Stimulated activated CD8-positive, alpha-beta memory T cell treated with anti-CD3 and anti-CD28 coated beads, Interleukin-15, amount 100 ng/mL, for 24 hours (primary cell): Measurements from ENCODE around the gene CENPS.
"Not testable (repeated sequence)": the region's sequence is repeated elsewhere in the genome, so short reads cannot be mapped to it uniquely, and the experiment has no call there.

Experiments used
- DNase-seq: peaks from one replicate; pipeline ENCODE4 v3.0.0-alpha.2; 2020; ENCODE audit warnings: low read depth

The CENPS gene

GRCh38 chr1:10419351-10419750 is 10.9 kb upstream of the CENPS start:
- DNase-seq = no peak

- no peak for DNase-seq
These were observed 8.6 kb upstream of the CENPS start for GRCh38 chr1:10421637-10422036.

- DNase-seq = no peak
These were observed 6.2 kb upstream of the CENPS start for GRCh38 chr1:10424034-10424433.

DNA sequence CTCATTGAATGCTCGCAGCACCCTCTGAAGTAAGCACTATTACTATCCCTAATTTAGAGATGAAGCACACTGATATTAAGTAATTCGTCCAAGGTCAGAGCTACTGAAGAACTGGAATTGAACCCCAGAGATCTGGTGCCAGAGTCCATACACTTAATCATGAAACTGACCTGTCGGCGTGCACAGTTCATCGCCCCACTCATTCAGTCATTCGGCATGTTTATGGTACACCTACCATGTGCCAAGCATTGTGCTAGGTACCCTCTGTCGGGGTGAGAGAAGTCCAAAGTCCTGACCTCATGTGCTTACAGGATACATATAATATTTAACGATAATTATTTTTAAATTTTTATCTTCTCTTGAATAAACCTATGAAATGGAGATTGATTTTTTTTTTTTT is 5.6 kb upstream of the CENPS start:
- DNase-seq = no peak

DNA sequence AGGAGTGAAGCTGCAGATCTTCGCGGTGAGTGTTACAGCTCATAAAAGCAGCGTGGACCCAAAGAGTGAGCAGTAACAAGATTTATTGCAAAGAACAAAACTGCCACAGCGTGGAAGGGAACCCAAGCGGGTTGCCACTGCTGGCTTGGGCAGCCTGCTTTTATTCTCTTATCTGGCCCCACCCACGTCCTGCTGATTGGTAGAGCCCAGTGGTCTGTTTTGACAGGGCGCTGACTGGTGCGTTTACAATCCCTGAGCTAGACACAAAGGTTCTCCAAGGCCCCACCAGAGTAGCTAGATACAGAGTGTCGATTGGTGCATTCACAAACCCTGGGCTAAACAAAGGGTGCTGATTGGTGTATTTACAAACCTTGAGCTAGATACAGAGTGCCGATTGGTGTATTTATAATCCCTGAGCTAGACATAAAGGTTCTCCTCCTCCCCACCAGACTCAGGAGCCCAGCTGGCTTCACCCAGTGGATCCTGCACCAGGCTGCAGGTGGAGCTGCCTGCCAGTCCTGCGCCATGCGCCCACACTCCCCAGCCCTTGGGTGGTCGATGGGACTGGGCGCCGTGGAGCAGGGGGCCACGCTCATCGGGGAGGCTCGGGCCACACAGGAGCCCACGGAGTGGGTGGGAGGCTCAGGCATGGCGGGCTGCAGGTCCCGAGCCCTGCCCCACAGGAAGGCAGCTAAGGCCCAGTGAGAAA is 4.3 kb upstream of the CENPS start:
- not testable (repeated sequence) for DNase-seq

DNA sequence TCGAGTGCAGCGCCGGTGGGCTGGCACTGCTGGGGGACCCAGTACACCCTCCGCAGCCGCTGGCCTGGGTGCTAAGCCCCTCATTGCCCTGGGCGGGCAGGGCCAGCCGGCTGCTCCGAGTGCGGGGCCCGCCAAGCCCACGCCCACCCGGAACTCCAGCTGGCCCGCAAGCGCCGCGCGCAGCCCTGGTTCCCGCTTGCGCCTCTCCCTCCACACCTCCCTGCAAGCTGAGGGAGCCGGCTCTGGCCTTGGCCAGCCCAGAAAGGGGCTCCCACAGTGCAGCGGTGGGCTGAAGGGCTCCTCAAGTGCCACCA is 3.7 kb upstream of the CENPS start:
- DNase-seq = not testable (repeated sequence)

- DNase-seq = no peak
These were observed 1.2 kb upstream of the CENPS start for GRCh38 chr1:10428984-10429383.

GRCh38 chr1:10429868-10430215 is 391 bp upstream of the CENPS start:
- DNase-seq = no peak

GRCh38 chr1:10431070-10431730 is 967 bp downstream of the CENPS start:
- no peak for DNase-seq

GRCh38 chr1:10432910-10433700 is 2.9 kb downstream of the CENPS start:
- no peak for DNase-seq

DNA sequence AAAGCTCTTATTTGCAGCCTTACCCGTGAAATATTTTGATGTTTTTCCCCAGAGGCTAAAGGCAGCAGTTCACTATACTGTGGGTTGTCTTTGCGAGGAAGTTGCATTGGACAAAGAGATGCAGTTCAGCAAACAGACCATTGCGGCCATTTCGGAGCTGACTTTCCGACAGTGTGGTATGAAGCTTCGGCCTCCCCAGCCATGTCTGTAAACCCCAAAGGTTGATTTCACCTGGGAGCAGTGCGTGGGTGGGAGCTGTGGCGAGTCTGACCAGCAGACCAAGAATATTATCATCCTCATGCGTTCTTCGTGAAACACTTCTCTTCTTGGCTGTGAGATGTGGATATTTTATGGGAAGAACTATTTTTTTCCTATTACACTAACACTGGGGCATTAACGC is 3.6 kb downstream of the CENPS start:
- no peak for DNase-seq

DNA sequence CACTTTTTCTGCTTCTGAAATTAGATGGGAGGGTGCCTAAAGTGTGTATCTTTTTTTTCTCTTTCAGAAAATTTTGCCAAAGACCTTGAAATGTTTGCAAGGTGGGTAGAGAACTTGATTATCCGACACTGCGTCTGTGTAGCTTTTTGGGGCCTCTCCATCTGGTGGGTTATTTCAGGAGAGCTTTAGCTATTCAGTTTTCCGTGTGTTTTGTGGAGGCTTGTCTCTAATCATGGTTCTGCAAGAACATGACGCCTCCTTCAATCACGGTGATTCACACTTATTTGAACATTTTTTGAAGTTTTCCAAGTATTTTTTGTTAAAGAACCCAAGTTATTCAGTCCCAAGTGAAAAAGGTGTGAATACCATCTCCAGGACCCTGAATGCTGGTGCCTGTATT is 4.4 kb downstream of the CENPS start:
- DNase-seq = no peak

DNA sequence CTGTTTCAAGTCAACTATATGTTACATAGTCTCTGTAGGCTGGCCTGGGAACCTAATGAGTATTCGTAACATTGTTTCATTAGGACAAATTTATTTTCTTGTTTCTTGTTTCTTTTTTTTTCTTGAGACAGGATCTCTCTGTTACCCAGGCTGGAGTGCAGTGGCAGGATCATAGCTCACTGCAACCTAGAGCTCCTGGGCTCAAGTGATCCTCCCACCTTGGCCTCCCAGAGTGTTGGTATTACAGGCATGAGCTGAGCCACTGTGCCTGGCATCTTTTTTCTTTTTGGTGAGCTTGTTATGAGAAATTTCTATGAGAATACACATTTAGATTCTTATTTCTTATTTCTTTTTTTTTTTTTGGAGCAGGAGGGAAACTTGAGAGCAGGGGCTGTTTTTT is 6.8 kb downstream of the CENPS start:
- no peak for DNase-seq

DNA sequence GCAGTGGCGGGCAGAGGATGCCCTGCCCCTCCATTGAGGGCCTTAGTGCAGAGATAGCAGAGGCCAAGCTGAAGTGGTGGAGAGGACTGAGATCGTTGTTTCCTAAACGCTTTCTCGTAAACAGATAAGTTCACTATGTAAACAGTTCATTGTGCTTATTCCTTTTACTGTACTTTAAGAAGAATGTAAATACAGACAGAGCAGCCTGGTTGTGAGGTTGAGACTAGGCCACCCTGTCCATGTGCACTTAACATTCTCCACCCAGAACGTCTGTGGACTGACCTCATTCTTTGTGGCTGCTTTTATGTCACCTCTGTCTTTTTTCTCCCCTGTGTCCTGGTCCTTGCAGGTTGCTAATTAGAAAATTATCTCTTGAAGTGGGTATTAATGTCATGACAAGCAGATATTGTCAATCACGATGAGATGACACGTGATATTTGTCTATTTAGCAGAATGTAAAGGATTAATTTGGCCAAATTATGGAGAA is 8.5 kb downstream of the CENPS start:
- no peak for DNase-seq

- no peak for DNase-seq
These were observed 10.1 kb downstream of the CENPS start for GRCh38 chr1:10440305-10440704.

DNA sequence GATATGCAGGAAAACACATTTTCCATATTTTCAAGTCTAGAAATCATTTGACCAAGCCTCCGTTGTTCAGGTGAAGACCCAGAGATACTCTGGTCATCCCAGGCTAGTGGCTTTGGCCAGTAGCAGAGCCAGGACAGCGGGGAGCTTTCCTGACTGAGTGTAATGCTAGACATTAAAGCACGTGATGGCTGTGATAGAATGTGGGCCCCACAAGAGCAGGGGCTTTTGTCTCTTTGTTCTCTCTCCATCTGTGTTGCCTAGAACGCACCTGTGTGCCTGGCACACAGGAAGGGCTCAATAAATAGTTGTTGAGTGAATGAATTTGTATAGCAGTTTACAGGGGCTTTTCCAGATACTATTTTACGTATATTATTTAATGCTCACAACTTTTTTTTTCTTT is 10.6 kb downstream of the CENPS start:
- no peak for DNase-seq

- no peak for DNase-seq
These were observed 14.0 kb downstream of the CENPS start for GRCh38 chr1:10444248-10444647.

DNA sequence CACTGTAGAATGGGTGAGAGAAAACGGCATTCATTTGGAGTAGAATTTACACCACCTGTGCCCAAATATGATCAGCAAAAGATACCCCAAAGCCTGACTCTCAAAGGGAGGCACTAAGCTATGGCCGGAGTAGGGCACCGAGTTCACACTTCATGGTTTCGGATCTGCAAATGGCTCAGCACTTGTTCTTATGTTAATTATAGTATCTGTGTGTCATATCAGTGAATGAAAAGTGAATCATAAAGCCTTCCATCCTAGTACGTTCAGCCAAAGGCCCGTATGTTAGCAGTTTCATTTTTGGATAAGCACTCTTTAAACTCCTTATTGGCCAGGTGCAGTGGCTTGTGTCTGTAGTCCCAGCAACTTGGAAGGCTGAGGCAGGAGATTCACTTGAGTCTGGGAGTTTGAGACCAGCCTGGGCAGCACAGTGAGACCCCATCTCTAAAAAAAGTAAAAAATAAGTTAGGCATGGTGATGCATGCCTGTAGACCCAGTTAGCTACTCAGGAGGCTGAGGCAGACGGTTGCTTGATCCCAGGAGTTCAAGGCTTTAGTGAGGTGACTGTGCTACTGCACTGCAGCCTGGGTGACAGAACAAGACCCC is 14.7 kb downstream of the CENPS start:
- DNase-seq = no peak

DNA sequence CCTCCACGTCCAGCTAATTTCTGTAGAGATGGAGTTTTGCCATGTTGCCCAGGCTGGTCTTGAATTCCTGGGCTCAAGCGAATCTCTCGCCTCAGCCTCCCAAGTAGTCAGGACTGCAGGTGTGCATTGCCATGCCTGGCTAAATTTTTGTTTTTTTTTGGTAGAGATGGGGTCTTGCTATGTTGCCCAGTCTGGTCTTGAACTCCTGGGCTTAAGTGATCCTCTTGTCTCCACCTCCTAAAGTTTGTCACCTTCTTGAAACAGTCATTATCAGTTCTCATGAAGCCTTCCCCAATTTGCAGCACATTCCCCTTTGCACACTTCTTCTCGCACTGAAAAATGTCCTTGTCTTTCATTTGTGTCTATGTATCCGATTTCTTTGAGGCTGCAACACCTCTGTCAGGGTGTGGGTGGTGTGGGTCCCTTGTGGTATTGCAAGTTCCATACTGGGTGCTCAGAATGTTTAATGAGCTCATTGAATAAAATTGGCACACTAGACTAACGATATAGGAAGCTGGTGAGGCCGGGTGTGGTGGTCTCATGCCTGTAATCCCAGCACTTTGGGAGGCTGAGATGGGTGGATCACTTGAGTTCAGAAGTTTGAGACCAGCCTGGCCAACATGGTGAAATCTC is 16.7 kb downstream of the CENPS start:
- no peak for DNase-seq

DNA sequence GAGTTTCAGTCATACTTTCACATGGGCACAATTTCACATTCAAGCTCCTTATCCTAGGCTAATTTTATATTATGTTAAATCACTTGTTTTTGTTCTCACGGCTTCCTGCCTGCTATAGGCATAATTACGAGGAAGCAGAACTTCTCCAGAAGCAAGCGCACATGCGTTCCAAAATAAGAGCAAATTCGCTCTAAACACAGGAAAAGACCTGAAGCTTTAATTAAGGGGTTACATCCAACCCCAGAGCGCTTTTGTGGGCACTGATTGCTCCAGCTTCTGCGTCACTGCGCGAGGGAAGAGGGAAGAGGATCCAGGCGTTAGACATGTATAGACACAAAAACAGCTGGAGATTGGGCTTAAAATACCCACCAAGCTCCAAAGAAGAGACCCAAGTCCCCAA is 19.5 kb downstream of the CENPS start, which contains the start of gene CORT:
Gene CORT, plus strand, starts transcription at position 281 of the 400 bp plus-strand sequence. CDS start 193 bp downstream, outside the sequence.
- DNase-seq = no peak

DNA sequence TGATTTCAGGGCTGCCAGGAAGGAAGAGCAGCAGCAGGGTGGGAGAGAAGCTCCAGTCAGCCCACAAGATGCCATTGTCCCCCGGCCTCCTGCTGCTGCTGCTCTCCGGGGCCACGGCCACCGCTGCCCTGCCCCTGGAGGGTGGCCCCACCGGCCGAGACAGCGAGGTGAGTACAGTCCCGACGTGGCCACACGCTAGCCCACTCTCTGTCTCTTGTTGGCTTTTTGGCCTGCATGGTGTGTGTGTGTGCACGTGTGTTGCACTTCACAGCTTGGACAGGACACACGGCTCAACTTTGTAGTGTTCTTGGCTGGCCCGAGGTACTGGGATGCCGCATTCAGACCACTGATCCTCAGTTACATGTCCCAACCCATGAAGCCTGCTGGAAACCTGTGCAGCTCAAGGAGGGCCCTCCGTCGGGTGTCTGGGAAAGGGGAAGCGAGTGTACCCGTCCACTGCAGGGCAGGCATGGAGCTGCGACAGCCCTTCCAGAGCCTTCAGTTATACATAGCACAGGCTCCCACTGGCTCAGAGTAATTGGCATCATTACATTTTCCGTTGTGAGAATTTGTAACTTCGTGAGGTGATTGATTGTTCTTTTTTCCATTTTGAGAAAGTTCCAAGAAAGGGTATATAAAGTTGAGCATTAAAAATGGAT is 20.1 kb downstream of the CENPS start:
- no peak for DNase-seq

DNA sequence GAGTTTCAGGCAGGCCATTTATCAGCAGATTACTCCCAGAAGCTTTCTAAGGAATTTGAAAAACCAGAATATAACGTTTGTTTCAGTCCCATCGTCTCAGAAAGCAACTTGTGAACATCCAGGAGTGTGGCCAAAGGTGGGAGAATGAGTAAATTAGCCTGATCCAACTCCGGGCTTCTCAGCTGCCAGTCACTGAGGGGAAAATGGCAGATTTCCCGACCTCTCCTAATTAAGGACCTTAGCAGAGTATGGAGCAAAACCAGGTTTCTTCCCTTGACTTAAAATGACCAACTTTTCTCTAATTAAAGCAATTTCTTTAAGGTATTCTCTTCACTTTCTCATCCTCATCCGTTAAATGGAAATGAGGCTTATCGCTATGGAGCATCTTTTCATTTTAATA is 20.6 kb downstream of the CENPS start:
- no peak for DNase-seq
